Hepatocyte (in vitro differentiated cells): ENCODE measurements around the gene PPP1R1B.

Experiments used
- CTCF ChIP-seq: fragments of 200-600 bp; sonication (generic); IDR thresholded peaks from 2 replicates; pipeline ENCODE4 v1.5.1; 2016; ENCODE audit warnings: antibody characterized with exemption, mild to moderate bottlenecking; ENCODE audit not compliant: poor library complexity
- EZH2 ChIP-seq: fragments of 200-600 bp; sonication (generic); IDR thresholded peaks from 2 replicates; pipeline ENCODE4 v1.6.1; 2016; ENCODE audit warnings: antibody characterized with exemption, mild to moderate bottlenecking, borderline replicate concordance
- EZH2phosphoT487 ChIP-seq: fragments of 200-600 bp; sonication (generic); IDR thresholded peaks from one replicate; pipeline ENCODE4 v1.6.1; 2018; ENCODE audit warnings: antibody characterized with exemption, mild to moderate bottlenecking, low read depth, moderate library complexity; ENCODE audit not compliant: unreplicated experiment, severe bottlenecking

- no peak for TF ChIP-seq CTCF
- TF ChIP-seq EZH2phosphoT487: no peak
- TF ChIP-seq EZH2: no peak
Observed at GRCh38 chr17:39673335-39674081, 46.8 kb downstream of the PPP1R1B start.
